K562 (cell line): Measurements from ENCODE around the gene TP53BP1. TPM values are rescaled to one million over a fixed set of nuclear protein-coding genes. Genes with fewer than 3 reads are reported as not detected.

Experiments
- ATAC-seq: fragments of 200-7000 bp; cut with Tn5 transposase; 3 replicates; pipeline ENCODE4 v1.9.1; 2020; ENCODE audit warnings: moderate library complexity
- BruUV-seq: library from RNA; stranded (reverse); fragments of 400-500 nt; replicated peaks from 2 replicates; lab custom pipeline; 2021; lab: Mats Ljungman, UMichigan
- CTCF ChIA-PET: fragments of 300-600 bp; formaldehyde crosslinking; extraction: SDS; loops from one replicate; lab custom pipeline; 2021; ENCODE audit warnings: low intra/inter-chr PET ratio; lab: Yijun Ruan, JAX
- POLR2A ChIA-PET: fragments of 300-600, 350-650 bp; sonication (Branson Sonifier 250); formaldehyde crosslinking; extraction: SDS; loops from one replicate; lab custom pipeline; 2021; ENCODE audit warnings: antibody characterized with exemption, inconsistent platforms; lab: Yijun Ruan, JAX
- DNase-seq, 4 experiments: peaks; one replicate each; pipeline versions ENCODE4 v3.0.0 to v3.0.0-alpha.2; 2011 to 2018; ENCODE audit warnings: low spot score in 3 of 4, mixed read lengths in 3 of 4; ENCODE audit errors: extremely low read depth in 1 of 4
- FAIRE-seq: peaks from 2 replicates; lab custom pipeline; 2011; peaks lifted over from hg19 to GRCh38; lab: Jason Lieb, UNC
- H2AFZ ChIP-seq: 2 replicates; pipeline ENCODE4 v1.6.0; 2011; ENCODE audit warnings: low read depth, low read length, control low read depth, inconsistent platforms
- H3K27ac ChIP-seq: fragments of 200-600 bp; 3 replicates; pipeline ENCODE4 v1.8.0; 2011; ENCODE audit warnings: low read depth, mild to moderate bottlenecking, control low read depth, inconsistent platforms, low read length, moderate library complexity, mixed read lengths; ENCODE audit errors: extremely low read depth
- H3K27me3 ChIP-seq, 2 experiments: fragments of 300-600 bp in 1 of 2; 2 replicates in 1 of 2; 3 replicates in 1 of 2; pipeline versions ENCODE4 v1.6.0 to v1.8.0; 2011; ENCODE audit warnings: inconsistent platforms in 2 of 2, low read length in 2 of 2, mild to moderate bottlenecking in 1 of 2, mixed read lengths in 1 of 2, moderate library complexity in 1 of 2; ENCODE audit not compliant: control insufficient read depth in 2 of 2, insufficient read depth in 2 of 2
- H3K36me3 ChIP-seq: fragments of 300-600 bp; 3 replicates; pipeline ENCODE4 v1.8.0; 2011; ENCODE audit warnings: mild to moderate bottlenecking, low read length, inconsistent platforms; ENCODE audit not compliant: control insufficient read depth, insufficient read depth
- H3K4me1 ChIP-seq, 2 experiments: fragments of 200-600 bp in 1 of 2; replicated peaks in 1 of 2; 2 replicates in 1 of 2; 3 replicates in 1 of 2; pipeline versions ENCODE4 v1.5.1 to v1.8.0; 2011; ENCODE audit warnings: inconsistent platforms in 2 of 2, low read length in 2 of 2, mild to moderate bottlenecking in 1 of 2, mixed read lengths in 1 of 2, moderate library complexity in 1 of 2; ENCODE audit not compliant: control insufficient read depth in 2 of 2, insufficient read depth in 2 of 2
- H3K4me2 ChIP-seq: 2 replicates; pipeline ENCODE4 v1.6.1; 2011; ENCODE audit warnings: low read length, control low read depth, inconsistent platforms, mixed read lengths; ENCODE audit not compliant: insufficient read depth
- H3K4me3 ChIP-seq: fragments of 200-600 bp; sonication (generic), shearing (Covaris generic); 2 replicates; pipeline ENCODE4 v1.5.1; 2016; ENCODE audit warnings: control low read depth, inconsistent platforms
- H3K79me2 ChIP-seq: fragments of 200-600 bp; 3 replicates; pipeline ENCODE4 v1.8.0; 2011; ENCODE audit warnings: low read length, inconsistent platforms; ENCODE audit not compliant: control insufficient read depth, insufficient read depth
- H3K9ac ChIP-seq, 2 experiments: 2 replicates each; pipeline versions ENCODE4 v1.6.0 to v1.6.1; 2011; ENCODE audit warnings: low read depth in 2 of 2, low read length in 2 of 2, control low read depth in 1 of 2, inconsistent platforms in 1 of 2, mild to moderate bottlenecking in 1 of 2, mixed read lengths in 1 of 2; ENCODE audit not compliant: insufficient read depth in 1 of 2
- H3K9me1 ChIP-seq: one replicate; pipeline ENCODE4 v1.6.0; 2011; ENCODE audit warnings: inconsistent platforms, mild to moderate bottlenecking, low read length, moderate library complexity; ENCODE audit not compliant: control insufficient read depth, insufficient read depth
- H3K9me3 ChIP-seq: replicated peaks from 2 replicates; pipeline ENCODE4 v1.5.1; 2011; ENCODE audit warnings: low read depth, low read length, inconsistent platforms; ENCODE audit not compliant: control insufficient read depth, insufficient read depth
- H4K20me1 ChIP-seq: replicated peaks from 2 replicates; pipeline ENCODE4 v1.6.1; 2011; ENCODE audit warnings: low read length, inconsistent platforms, mixed read lengths; ENCODE audit not compliant: control insufficient read depth, insufficient read depth
- ELF2 ChIP-seq: fragments of 250-450 bp; sonication (Bioruptor Pico); IDR thresholded peaks from 2 replicates; pipeline ENCODE4 v1.5.0; 2021; ENCODE audit warnings: mild to moderate bottlenecking
- GATAD2A ChIP-seq: fragments of 450-650 bp; IDR thresholded peaks from 2 replicates; pipeline ENCODE4 v1.6.1; 2017
- JUNB ChIP-seq: fragments of 450-650 bp; formaldehyde crosslinking; conservative IDR thresholded peaks from 2 replicates; pipeline ENCODE4 v1.4.0; 2020; ENCODE audit warnings: mild to moderate bottlenecking
- MXI1 ChIP-seq: IDR thresholded peaks from 2 replicates; pipeline ENCODE4 v1.6.1; 2011; ENCODE audit warnings: low read depth, mild to moderate bottlenecking, improper control_type of control experiment, low read length
- NR2C1 ChIP-seq, 2 experiments: fragments of 450-650 bp; IDR thresholded peaks; 2 replicates each; pipeline ENCODE4 v1.6.1; 2017; ENCODE audit warnings: mild to moderate bottlenecking in 2 of 2, antibody characterized with exemption in 1 of 2, inconsistent platforms in 1 of 2, missing compliant biosample characterization in 1 of 2, missing genetic modification characterization in 1 of 2
- PCBP1 ChIP-seq: fragments of 200-400 bp; formaldehyde crosslinking; IDR thresholded peaks from 2 replicates; pipeline ENCODE4 v1.6.1; 2018; ENCODE audit warnings: mild to moderate bottlenecking, low read depth, low read length; ENCODE audit not compliant: poor library complexity, severe bottlenecking
- PPARD ChIP-seq: fragments of 250-450 bp; sonication (Bioruptor Pico); IDR thresholded peaks from 2 replicates; pipeline ENCODE4 v1.8.0; 2022; ENCODE audit warnings: inconsistent platforms, mild to moderate bottlenecking, moderate library complexity
- PRDM10 ChIP-seq: fragments of 450-650 bp; IDR thresholded peaks from 2 replicates; pipeline ENCODE4 v1.6.1; 2018; ENCODE audit not compliant: partially characterized antibody
- RBM22 ChIP-seq: fragments of 200-400 bp; formaldehyde crosslinking; IDR thresholded peaks from 2 replicates; pipeline ENCODE4 v1.6.1; 2018; ENCODE audit warnings: low read length, low read depth; ENCODE audit not compliant: poor library complexity, severe bottlenecking
- SLC30A9 ChIP-seq: fragments of 250-450 bp; sonication (Bioruptor Pico); IDR thresholded peaks from 2 replicates; pipeline ENCODE4 v1.8.0; 2022; ENCODE audit warnings: mild to moderate bottlenecking, moderate library complexity
- SRSF1 ChIP-seq: fragments of 200-400 bp; formaldehyde crosslinking; IDR thresholded peaks from 2 replicates; pipeline ENCODE4 v1.6.1; 2017; ENCODE audit warnings: mild to moderate bottlenecking, low read depth, low read length, moderate library complexity
- TRIM24 ChIP-seq, 2 experiments: fragments of 450-650 bp; IDR thresholded peaks; 2 replicates each; pipeline ENCODE4 v1.6.1; 2016
- ZNF57 ChIP-seq: fragments of 450-650 bp; formaldehyde crosslinking; IDR thresholded peaks from 2 replicates; pipeline ENCODE4 v1.4.0; 2020; ENCODE audit warnings: mild to moderate bottlenecking, moderate library complexity
- ZNF668 ChIP-seq: fragments of 250-450 bp; sonication (Bioruptor Pico); IDR thresholded peaks from 2 replicates; pipeline ENCODE4 v1.8.0; 2022; ENCODE audit warnings: mild to moderate bottlenecking, inconsistent platforms
- WGBS: fragments of 100-300 bp; shearing (Covaris generic); methylation state at CpG from one replicate; pipeline ENCODE4 v1.1.6; 2016; ENCODE audit warnings: low coverage, mixed read lengths; ENCODE audit not compliant: insufficient coverage; ENCODE audit errors: missing lambda C conversion rate; 5-methylcytosine and 5-hydroxymethylcytosine counted together
- in situ Hi-C: fragments of 300-500 bp; cut with MboI; formaldehyde crosslinking; loops from 4 replicates; pipeline ENCODE4 v1.15.0; 2018; ENCODE audit warnings: inconsistent platforms, mixed read lengths
- intact Hi-C: fragments of 100-400 bp; cut with micrococcal nuclease; formaldehyde crosslinking; loops from 2 replicates; pipeline ENCODE4 v1.14.2; 2022
- polyA plus RNA-seq, 8 experiments: library from polyadenylated mRNA; depleted of rRNA in 4 of 8; stranded (reverse) in 5 of 8; unstranded in 3 of 8; fragments of >200 nt; fragmentation: Nextera tagmentation in 2 of 8; fragmentation: Illumina TruSeq in 1 of 8; extraction: Ambion mirVana in 2 of 8; extraction: Trizol in 1 of 8; gene quantifications; 2 replicates each; pipeline versions ENCODE4 v1.2.1 to v1.2.3, GENCODE V29; 2011 to 2014; ENCODE audit warnings: inconsistent platforms in 1 of 8, missing spikeins in 1 of 8
- total RNA-seq, 7 experiments: library from RNA; depleted of rRNA in 6 of 7; stranded (reverse); fragments of >200 nt in 6 of 7; fragmentation: Illumina TruSeq in 2 of 7; extraction: Trizol in 2 of 7; gene quantifications; 2 replicates each; pipeline versions ENCODE4 v1.2.1 to v1.2.3, GENCODE V29; 2011 to 2021; ENCODE audit warnings: low replicate concordance in 1 of 7
- TF ChIP-seq, protein P1 (sequence below): sonication (generic); formaldehyde crosslinking; IDR thresholded peaks from 2 replicates; pipeline ENCODE4 v1.8.0; 2023; ENCODE audit warnings: mild to moderate bottlenecking, missing genetic modification reagents

TP53BP1 gene
- total and polyA plus RNA-seq, 9 of the 15 experiments (the other 6 are each of a cell fraction or from before 2014, with no cell fraction given) = 5.7 to 63.3 (median 30.9) TPM

- TF ChIP-seq ZNF57 (CRISPR knock-in tag) (no peak), MXI1 (no peak), PCBP1 (no peak), PPARD (no peak), NR2C1 (IDR thresholded peaks at IDR 0.05) (no peak), NR2C1 (tag; IDR thresholded peaks at IDR 0.05) (no peak), ZNF668 (CRISPR knock-in tag) (no peak), RBM22 (no peak), GATAD2A (no peak), SLC30A9 (CRISPR knock-in tag) (no peak)
Observed at GRCh38 chr15:43469867-43470266, 23.1 kb downstream of the TP53BP1 start (continued).

- peaks cover 0 to 6% of the 10 kb centered on the region in 2 experiments; a peak in 2 of 5 replicates for H3K4me1 ChIP-seq
- no peak overlapping the region for H3K9ac ChIP-seq
- ChIA-PET CTCF (no interaction called here), POLR2A (no interaction called here)
- H3K9me1 ChIP-seq = no peaks in the 10 kb centered on the region
- H4K20me1 ChIP-seq = no peaks in the 10 kb centered on the region
- WGBS = 76% methylated on average over 2 of the region's 2 CpGs
- intact Hi-C loops (no loop called here), in situ Hi-C loops (no loop called here)
- H3K79me2 ChIP-seq = no peaks in the 10 kb centered on the region
- ATAC-seq = no peak
- H3K9me3 ChIP-seq = no peaks in the 10 kb centered on the region
- no peaks in the 10 kb centered on the region for H3K27me3 ChIP-seq
- no peak overlapping the region for H3K4me2 ChIP-seq
- no peak overlapping the region for H2AFZ ChIP-seq
- H3K27ac ChIP-seq = no peak overlapping the region
- H3K4me3 ChIP-seq = no peak overlapping the region
- no peak for DNase-seq
- peaks cover 55% of the 10 kb centered on the region for H3K36me3 ChIP-seq
- no peak for FAIRE-seq
- BruUV-seq = no TSS peak
- TF ChIP-seq PRDM10 = no peak
- no peak for TF ChIP-seq SRSF1
- peak in 1 of 2 experiments; percentile 61; a peak in 1 of 4 replicates for TF ChIP-seq TRIM24 (IDR thresholded peaks at IDR 0.05)
- TF ChIP-seq ELF2 (CRISPR knock-in tag) = no peak
- TF ChIP-seq, protein P1, sequence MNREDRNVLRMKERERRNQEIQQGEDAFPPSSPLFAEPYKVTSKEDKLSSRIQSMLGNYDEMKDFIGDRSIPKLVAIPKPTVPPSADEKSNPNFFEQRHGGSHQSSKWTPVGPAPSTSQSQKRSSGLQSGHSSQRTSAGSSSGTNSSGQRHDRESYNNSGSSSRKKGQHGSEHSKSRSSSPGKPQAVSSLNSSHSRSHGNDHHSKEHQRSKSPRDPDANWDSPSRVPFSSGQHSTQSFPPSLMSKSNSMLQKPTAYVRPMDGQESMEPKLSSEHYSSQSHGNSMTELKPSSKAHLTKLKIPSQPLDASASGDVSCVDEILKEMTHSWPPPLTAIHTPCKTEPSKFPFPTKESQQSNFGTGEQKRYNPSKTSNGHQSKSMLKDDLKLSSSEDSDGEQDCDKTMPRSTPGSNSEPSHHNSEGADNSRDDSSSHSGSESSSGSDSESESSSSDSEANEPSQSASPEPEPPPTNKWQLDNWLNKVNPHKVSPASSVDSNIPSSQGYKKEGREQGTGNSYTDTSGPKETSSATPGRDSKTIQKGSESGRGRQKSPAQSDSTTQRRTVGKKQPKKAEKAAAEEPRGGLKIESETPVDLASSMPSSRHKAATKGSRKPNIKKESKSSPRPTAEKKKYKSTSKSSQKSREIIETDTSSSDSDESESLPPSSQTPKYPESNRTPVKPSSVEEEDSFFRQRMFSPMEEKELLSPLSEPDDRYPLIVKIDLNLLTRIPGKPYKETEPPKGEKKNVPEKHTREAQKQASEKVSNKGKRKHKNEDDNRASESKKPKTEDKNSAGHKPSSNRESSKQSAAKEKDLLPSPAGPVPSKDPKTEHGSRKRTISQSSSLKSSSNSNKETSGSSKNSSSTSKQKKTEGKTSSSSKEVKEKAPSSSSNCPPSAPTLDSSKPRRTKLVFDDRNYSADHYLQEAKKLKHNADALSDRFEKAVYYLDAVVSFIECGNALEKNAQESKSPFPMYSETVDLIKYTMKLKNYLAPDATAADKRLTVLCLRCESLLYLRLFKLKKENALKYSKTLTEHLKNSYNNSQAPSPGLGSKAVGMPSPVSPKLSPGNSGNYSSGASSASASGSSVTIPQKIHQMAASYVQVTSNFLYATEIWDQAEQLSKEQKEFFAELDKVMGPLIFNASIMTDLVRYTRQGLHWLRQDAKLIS (CRISPR knock-in tag) = no peak
- TF ChIP-seq JUNB (CRISPR knock-in tag) = no peak
Observed at GRCh38 chr15:43465100-43465499, 27.9 kb downstream of the TP53BP1 start.
